22Rv1 (cell line): ENCODE results near the gene OR4K1.
"Not testable (repeated sequence)": the region's sequence is repeated elsewhere in the genome, so short reads cannot be mapped to it uniquely, and the experiment has no call there.

Source experiments
- ZFX ChIP-seq: fragments of 450-650 bp; IDR thresholded peaks from 2 replicates; pipeline ENCODE4 v1.6.1; 2017; ENCODE audit warnings: antibody characterized with exemption, borderline replicate concordance
- TF ChIP-seq, protein P1 (sequence below): fragments of 450-650 bp; IDR thresholded peaks from 2 replicates; pipeline ENCODE4 v1.5.1; 2017; ENCODE audit warnings: mild to moderate bottlenecking

DNA sequence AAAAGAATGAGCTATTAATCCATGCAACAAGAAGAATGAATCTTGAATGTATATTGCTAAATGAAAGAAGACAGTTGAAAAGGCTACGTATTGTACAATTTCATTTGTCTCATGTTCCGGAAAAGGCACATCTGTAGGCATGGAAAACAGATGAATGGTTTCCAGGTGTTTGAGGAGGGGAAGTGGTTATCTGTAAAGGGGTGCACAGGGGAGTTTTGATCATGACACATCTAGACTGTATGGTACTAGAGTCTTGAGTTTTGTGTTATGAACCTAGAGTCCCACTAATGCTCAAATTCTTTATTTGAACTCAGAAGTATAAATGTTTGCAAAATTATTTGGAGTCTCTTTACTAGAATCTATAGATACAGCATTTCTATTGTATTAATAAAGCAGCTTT lies 39.0 kb downstream of the OR4K1 start:
- TF ChIP-seq, protein P1, sequence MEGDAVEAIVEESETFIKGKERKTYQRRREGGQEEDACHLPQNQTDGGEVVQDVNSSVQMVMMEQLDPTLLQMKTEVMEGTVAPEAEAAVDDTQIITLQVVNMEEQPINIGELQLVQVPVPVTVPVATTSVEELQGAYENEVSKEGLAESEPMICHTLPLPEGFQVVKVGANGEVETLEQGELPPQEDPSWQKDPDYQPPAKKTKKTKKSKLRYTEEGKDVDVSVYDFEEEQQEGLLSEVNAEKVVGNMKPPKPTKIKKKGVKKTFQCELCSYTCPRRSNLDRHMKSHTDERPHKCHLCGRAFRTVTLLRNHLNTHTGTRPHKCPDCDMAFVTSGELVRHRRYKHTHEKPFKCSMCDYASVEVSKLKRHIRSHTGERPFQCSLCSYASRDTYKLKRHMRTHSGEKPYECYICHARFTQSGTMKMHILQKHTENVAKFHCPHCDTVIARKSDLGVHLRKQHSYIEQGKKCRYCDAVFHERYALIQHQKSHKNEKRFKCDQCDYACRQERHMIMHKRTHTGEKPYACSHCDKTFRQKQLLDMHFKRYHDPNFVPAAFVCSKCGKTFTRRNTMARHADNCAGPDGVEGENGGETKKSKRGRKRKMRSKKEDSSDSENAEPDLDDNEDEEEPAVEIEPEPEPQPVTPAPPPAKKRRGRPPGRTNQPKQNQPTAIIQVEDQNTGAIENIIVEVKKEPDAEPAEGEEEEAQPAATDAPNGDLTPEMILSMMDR, result not testable (repeated sequence)
- not testable (repeated sequence) for TF ChIP-seq ZFX
